NK-92 treated with Interleukin-12 subunit alpha and Interleukin-12 subunit beta, amount 100 ng/mL, for 24 hours (cell line): ENCODE data around the gene NLGN1.
"Not testable (repeated sequence)": the region's sequence is repeated elsewhere in the genome, so short reads cannot be mapped to it uniquely, and the experiment has no call there.

ENCODE experiments used
- DNase-seq: peaks from one replicate; lab custom pipeline; 2025; lab: John Stamatoyannopoulos, UW

NLGN1 gene

DNA sequence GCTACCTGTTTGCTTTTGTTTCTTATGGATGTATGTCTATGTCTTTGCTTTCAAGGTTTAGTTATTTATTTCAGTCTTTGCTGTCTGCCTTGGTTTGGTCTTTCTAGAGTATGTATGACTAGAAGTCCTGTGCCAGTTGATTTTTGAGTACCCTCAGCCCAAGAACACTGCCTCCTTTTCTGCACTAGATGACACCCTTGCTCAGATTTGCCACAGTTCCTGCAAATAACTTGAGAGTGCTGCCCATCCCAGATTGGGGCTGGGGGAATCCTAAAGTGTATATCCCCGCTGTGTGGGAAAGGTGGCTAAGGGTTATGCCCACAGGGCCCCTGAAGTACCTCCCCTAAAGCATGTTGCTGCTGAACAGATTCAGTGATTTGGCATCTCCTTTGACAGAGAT, 32.0 kb downstream of the NLGN1 start:
- no peak for DNase-seq

DNA sequence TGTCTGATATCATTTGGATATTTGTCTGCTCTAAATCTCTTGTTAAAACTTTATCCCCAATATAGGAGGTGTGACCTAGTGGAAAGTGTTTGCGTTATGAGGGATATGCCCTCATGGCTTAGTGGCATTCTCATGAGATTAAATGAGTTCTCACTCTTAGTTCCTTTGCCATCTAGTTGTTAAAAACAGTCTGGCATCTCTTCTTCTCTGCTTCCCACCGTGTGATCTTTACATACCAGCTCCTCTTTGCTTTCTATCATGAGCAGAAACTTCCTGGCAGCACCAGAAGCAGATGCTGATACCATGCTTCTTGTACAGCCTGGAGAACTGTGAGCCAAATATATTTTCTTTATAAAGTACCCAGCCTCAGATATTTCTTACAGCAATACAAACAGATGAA, 33.0 kb downstream of the NLGN1 start:
- DNase-seq = no peak

DNA sequence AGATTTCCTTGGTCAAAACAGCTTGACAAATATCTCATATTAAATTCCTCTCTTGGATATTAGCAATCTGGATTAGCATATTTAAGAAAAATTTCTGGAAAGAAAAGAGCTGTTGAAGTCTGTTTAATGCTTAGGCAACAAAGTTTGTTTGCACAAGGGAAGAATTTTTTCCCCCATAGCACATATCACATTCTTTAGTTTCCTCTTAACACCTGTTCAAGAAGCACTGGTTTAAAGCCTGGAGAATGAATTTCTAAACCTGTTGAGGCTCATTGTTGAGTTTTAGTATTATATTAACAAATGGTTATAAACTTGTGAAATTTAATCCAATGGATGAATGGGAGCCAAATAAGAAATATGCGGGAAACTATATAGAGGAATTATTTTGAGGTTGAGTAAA, 41.5 kb downstream of the NLGN1 start:
- no peak for DNase-seq

DNA sequence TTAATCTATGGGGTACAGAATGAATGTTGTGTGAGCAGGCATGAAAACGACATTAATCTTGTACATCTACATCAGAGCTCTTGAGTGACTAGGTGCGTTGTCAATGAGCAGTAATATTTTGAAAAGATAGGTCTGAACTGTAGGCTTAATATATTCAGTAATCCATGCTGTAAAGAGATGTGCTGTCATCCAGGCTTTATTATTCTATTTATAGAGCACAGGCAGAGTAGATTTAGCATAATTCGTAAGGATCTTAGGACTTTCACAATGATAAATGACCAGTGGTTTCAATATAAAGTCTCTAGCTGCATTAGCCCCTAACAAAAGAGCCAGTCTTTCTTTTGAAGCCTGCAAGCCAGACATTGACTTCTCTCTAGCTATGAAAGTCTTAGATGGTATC, 43.0 kb downstream of the NLGN1 start:
- DNase-seq = no peak

DNA sequence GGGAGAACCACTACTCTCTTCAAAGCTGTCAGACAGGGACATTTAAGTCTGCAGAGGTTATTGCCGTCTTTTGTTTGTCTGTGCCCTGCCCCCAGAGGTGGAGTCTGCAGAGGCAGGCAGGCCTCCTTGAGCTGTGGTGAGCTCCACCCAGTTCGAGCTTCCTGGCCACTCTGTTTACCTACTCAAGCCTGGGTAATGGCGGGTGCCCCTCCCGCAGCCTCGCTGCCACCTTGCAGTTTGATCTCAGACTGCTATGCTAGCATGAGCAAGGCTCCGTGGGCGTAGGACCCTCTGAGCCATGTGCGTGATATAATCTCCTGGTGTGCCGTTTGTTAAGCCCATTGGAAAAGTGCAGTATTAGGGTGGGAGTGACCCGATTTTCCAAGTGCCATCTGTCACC, 54.0 kb downstream of the NLGN1 start:
- not testable (repeated sequence) for DNase-seq

DNA sequence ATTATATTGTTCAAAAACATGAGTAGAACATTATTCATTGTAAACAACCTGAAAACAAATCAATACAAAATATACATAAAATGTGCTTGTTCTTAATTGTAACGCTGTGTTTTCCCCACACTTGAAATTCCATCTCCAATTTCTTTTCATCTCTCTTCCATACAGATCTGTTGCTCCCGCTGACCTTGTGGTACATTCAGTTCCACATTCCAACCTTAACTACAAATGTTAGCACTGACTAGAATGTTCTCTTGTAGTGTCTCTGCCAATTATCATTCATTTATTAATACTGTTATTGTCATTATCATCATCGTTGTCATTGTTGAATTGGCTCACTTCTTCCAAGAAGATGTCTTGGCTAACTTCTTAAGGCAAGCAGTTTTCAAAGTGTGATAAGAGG, 65.7 kb downstream of the NLGN1 start:
- no peak for DNase-seq

DNA sequence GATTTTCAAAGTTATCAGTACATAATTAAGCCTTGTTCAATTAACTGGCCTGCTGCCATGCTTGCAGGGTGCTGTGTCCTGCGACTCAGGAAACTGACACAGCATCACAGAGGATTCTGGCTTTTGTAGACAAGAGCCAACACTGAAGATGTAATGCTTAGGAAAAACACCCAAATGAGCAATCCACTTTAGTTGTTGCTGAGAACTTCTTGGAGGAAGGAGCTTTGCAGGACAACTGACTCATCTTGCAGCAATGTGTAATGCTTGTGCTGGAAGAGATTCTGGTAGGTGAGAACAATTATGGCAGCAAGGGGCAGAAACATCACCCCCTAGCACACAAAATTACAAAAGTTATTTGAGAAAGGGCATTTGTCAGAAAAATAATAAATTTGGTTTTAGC, 67.6 kb downstream of the NLGN1 start:
- no peak for DNase-seq

DNA sequence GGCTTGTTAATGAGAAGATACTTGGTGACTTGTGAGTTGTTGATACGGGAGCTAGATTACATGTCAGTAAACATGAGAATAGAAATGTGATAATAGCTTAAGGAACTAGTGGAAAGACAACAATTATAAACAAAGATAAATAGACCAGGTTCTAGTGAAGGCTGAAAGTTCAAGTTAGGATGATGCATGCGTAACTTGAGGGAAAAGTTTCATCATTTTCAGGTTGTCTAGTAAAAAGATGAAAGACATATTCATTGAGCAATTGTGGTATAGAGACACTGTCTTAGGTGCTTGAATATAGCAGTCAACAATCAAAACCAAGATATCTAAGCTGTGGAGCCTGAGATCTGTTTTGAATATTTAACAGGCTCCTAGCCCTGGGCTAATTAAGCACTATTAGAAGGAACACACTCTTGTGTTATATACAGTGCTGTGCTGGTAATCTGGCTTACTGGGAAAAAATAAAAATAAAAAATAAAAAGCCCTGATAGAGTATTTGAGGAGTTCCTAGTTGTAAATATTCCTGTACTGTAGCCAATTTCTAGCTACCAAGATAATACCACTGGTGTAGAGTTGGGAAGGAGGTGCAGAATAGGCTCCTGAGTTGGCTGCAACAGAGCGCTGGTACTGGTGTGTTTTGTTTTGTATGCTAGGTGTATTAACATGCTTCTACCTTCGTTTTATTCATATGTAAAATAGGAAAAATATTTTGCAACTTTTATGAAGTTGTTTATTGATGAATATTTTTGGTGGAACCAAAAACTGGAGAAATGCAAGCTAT, 68.5 kb downstream of the NLGN1 start:
- no peak for DNase-seq

DNA sequence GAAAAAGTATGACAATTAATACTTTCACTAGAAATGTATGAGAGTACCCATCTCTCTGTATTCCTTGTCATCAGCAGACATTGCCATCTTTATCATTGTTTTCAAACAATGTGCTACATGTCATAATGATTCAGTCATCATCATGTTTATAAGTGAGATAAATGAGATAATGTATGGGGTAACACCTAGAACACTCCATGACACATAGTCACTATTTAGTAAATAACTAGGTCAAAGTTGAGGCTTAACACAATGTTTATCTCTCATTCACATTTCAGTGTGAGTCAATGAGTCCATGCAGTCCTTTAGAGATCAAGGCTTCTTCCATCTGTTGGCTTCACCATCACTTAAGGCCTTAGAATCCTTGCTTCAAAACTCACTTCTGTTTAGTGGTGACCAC, 70.0 kb downstream of the NLGN1 start:
- no peak for DNase-seq

DNA sequence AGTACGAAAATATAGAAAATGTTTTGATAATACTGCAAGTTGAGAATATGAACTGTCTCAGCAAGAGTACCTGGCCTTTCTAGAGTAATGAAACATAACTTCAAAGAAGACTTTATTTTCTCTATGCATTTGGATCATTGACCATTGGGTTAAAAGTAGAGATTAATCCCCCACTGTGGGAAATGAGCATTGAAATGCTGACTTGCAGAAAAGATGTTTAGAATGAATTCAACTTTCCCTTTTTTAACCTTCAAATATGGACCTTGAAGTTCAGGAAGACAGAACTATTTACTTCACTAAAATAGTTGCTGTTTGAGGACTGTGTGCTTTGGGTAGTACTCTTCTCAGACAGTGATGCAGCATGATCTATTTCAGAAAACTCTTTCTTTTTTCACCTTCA, 75.7 kb downstream of the NLGN1 start:
- DNase-seq = no peak

DNA sequence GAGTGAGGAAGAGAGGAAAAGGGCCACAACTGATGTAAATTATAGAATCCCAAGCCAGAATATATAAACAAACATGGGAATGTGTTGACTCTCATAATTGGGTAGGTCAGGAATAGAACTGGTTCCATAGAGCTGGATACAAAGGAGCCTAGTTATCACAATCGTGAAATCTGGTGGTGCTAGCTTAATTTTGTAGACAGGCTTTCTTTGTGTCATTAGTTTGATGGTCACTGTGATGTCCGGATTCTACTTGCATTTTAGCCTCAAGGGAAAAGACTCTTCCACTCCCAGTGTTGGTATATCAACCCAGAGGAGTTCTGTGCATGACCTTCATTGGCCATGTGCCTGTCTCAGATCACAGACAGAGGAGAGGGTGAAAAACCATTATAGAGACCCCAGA, 81.8 kb downstream of the NLGN1 start:
- DNase-seq = no peak

DNA sequence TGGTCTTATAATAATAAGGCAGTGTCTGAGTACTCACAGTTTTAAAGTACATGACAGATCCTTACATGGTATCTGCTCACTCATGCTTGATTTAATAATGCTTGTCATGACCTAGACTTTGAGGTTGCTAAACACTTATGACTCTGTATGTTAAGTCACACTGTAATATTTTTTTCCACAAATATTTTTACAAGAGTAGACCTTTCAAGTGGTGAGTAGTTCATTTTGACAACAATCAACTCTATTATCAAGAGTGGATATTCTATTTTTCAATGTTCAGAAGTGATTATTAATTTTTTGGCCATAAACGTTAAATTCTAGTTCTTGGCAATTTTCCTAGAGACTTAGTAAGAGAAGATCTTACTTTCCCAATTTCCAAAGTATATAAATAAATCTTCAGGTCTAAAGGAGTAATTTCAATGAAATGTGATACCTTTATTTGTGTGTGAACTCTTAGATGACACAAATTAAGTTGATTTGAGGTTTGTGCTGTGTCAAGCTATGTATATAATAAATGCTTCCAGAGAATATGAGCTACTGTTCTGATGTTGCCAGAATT, 104.5 kb downstream of the NLGN1 start:
- DNase-seq = no peak

DNA sequence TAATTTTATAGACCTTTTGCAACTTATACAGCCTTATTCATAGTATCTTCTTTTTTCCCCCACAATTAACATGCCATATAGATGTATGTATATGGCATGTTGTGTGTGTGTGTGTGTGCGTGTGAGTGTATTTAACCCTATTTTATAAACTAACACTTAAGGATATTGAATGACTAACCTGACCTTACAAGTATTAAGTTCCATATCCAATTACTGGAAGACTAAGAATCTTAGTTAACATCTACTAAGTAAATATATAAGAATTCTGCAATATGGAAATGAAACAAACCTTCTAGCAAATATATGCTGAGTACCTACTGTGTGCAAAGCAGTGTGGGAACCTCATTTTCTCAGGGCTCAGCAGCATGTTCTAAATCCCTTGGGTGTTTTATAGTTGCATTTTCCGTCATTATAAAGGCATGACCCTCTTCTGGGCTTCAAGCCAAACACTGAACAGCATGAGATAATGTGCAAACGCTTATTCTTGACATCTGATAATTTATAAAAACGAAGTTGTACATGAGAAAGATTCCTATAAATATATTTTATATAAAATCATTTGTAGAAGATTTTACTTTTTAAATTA, 105.5 kb downstream of the NLGN1 start:
- DNase-seq = no peak

DNA sequence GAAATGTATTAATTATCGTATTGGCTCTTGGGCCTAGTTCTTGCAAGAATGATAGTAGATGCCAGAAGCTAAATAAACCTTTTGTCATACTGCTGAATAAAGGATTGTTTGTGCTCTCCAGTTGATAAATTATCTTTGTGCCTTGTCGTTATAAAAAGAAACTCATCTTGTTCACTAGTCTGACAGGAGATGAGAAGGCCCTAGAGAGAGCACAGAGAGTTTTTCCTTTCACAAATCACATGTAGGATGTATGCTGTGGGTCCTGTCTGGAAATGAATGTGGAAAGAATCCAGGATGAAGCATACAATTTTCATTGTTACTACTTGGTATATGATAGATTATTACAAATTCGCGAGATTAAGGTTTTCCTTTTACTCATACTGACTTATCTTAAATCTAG, 113.0 kb downstream of the NLGN1 start:
- no peak for DNase-seq

DNA sequence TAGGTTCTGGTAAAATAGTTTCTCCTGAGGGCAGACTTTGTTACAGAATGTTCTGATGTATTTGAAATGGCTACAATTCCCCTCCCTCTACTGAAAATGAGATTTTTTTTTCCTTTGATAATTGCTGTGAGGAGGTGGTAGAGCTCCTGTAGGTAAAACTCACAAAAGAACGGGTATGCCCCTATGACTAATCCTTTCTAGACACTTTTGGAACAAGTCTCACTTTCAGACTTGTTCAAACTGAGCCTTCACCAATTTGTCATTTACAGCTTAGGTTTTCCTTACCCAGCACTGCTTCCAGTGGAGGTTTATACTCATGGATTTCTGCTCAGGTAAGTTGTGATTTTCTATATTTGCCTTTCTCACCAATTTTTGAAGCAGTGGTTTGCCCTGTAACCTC, 115.6 kb downstream of the NLGN1 start:
- DNase-seq = no peak

DNA sequence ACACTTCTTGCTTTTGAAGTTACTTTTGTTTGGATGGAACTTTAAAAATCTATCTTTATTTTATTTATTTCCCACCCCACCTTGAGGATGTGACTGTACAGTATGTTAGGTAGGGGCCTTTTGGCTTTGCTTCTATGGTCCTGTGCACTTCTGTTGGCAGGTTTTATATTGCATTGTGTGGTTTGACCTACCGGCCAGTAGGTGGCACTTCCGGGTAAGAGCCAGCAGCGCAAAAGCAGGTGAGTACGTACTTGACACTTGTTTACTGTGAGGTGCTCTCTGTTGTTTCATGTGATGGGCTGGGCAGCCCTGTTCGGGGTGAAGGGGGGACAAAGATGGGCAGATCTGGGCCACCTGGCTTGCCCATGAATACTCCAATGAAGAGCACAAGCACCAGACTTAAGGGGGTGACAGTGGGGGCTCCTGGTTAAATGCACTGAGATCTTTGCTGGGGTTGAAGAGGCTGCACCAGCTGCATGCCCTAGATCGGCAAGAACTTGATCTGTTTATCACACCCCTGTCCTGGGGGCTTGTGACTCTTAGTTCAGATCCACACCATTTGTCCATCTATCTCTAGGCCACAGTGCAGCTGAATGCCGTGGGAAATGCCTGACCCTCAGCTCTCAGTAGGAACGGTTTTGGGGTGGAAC, 131.6 kb downstream of the NLGN1 start:
- DNase-seq = no peak

DNA sequence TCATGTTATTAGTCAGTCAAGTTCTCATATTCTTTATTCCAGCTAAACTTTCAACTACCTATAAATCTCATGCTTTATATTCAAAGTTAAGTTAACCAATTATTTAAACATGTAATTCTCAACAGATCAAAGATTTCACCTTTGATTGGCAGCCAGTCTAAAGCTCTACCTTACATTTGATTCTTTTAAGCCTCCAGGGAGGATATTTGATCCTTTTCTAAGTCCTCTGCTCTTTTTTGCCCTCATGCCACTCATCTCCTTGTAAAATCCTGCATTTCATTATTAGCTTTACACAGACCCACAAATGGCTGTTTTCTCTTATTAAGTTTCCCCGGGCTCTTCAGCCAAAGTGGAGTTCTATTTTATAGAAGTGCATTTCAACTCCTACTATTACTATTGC, 134.1 kb downstream of the NLGN1 start:
- no peak for DNase-seq

DNA sequence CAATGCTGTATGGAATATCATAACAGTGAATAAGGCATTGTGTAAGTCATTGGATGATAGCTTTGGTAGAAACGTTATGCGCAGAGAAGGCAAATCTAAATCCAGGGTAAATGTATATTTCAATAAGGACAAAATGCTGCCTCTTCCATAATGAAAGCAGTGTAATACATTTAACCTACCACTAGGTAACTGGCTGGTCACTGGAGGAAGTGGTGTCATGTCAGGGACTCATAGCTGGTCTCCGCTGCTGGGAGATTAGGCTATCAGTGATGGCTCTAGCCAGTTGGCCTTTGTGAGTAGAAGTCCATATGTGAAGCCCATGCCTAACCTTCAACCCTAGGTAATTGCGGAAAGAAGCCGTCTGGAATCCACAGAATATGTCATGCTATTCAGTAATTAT, 140.9 kb downstream of the NLGN1 start:
- no peak for DNase-seq

DNA sequence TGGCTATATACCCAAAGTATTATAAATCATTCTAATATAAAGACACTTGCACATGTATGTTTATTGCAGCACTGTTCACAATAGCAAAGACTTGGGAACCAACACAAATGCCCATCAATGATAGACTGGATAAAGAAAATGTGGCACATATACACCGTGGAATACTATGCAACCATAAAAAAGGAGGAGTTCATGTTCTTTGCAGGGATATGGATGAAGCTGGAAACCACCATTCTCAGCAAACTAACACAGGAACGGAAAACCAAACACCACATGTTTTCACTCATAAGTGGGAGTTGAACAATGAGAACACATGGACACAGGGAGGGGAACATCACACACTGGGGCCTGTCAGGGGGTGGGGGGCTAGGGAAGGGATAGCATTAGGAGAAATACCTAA, 148.0 kb downstream of the NLGN1 start:
- DNase-seq = not testable (repeated sequence)

DNA sequence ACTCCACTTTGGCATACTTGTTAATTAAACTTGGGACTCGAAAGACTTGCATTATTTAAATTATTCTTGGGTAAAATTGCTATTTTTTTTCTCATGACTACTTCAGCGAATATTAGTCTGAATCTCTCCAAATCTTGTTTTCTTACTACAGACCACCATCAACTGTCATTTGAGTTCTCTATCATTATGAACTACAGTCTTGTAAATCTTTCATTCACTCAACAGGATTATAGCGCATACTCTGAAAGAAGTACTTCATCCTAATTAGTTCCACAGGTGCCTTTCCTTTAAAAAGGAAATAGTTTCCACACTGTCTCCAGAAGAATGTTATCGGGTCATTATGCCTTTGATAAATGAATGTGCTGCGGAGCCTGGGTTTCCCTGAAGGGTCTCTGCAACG, 149.5 kb downstream of the NLGN1 start:
- no peak for DNase-seq

DNA sequence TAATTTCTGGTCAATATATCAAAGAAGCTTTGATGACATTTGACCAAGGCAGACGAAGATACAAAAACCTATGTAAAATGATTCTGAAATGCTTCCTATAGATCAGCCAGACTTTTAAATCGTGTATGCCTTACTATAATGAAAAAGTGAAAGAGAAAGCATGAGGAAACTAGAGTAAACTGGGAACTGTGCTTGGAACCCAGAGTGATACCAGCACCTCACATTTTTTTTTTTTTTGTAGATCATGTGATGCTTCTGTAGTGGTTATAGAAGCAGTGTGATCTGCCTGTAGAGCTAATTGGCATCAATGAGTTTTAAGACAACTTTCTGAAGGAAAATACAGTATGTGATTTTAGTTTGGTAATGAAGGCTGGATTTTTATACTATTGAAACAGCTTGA, 150.7 kb downstream of the NLGN1 start:
- DNase-seq = no peak

DNA sequence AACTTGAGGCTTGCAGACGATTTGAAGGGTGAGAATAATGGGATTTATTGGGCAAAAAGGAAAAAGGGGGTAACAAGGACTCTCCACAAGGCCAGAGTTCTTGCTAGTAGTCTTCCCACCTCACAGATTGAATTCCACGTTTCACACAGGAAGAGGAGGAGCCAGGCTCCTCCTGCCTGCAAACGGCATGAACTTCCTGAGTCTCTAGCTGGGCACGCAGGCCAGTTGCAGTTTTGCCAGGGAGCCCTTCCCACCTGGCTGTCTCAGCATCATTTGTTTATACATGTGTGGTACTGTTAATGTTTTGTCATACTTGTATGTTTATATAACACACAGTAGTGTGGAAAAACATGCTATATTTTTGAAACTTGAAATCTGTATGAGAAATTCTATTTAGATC, 155.0 kb downstream of the NLGN1 start:
- no peak for DNase-seq

DNA sequence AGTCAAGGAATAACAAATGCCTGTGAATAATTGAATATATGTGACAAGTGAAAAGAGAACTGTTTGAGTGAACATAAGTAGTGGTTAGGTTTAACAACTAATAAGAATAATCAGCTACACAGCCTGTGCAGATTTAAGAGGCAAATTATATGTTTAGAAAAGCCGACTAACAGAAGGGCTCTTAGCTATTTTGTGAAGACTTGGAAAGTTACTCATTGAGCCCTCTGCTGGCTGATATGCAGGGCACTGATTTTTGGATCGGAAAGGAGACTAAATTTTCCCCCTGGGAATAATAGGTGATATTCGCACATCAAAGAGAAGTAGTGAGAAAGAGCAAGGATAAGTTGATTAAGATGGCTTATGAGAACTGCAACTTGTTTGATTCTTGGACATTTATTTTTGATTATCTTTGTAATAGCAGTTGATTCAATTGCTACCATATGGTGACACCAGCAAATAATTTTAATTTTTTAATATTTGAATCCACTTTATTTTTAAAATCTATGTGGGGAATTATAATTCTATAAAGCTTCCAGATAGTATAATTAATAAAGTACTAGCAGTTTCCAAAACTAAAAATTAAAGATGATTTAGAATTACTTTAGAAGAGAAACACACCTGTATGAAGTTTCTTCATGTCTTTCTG, 156.2 kb downstream of the NLGN1 start:
- DNase-seq = no peak
